RWPE1 (cell line): ENCODE data around the gene C3orf52.

ENCODE experiments used
- CTCF ChIA-PET: fragments of 350-600 bp; sonication (Branson Sonifier 250); formaldehyde crosslinking; extraction: SDS; loops from one replicate; lab custom pipeline; 2021; lab: Yijun Ruan, JAX
- POLR2A ChIA-PET: fragments of 400-600 bp; formaldehyde crosslinking; extraction: SDS; loops from one replicate; lab custom pipeline; 2020; ENCODE audit warnings: antibody characterized with exemption; ENCODE audit not compliant: low non-redundant PET; lab: Yijun Ruan, JAX
- DNase-seq: peaks from one replicate; pipeline ENCODE4 v3.0.0; 2012; ENCODE audit warnings: low spot score
- H3K27ac ChIP-seq: fragments of 450-650 bp; 2 replicates; pipeline ENCODE4 v1.5.1; 2017
- TF ChIP-seq, protein P1 (sequence below): fragments of 450-650 bp; conservative IDR thresholded peaks from 2 replicates; pipeline ENCODE4 v1.5.1; 2017; ENCODE audit warnings: low read depth, mild to moderate bottlenecking

C3orf52 gene

DNA sequence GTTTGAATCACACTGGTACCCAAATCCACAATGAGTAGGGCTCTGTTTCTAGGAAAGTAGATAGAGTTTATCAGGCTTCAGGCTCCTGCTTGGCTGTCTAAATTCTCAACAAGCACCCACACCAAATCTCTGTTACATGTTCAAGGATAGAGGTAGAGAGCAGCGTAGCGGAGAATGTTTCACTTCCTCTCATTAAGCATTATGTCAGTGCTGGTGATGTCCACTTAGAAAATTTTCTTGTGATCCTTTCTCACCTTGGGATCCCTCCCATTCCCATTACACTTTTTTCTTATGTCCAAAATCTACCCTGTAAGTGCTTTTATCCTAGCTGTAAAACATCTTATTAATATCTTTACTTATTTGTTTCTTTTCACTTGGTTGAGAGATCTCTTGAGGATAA is 81.6 kb downstream of the C3orf52 start:
- ChIA-PET POLR2A (interaction anchor here (0.6 kb wide), 1 partner anchor 8 kb away, joined by 3 read pairs; no protein-coding TSS in a partner anchor), CTCF (no interaction called here)
- TF ChIP-seq, protein P1, sequence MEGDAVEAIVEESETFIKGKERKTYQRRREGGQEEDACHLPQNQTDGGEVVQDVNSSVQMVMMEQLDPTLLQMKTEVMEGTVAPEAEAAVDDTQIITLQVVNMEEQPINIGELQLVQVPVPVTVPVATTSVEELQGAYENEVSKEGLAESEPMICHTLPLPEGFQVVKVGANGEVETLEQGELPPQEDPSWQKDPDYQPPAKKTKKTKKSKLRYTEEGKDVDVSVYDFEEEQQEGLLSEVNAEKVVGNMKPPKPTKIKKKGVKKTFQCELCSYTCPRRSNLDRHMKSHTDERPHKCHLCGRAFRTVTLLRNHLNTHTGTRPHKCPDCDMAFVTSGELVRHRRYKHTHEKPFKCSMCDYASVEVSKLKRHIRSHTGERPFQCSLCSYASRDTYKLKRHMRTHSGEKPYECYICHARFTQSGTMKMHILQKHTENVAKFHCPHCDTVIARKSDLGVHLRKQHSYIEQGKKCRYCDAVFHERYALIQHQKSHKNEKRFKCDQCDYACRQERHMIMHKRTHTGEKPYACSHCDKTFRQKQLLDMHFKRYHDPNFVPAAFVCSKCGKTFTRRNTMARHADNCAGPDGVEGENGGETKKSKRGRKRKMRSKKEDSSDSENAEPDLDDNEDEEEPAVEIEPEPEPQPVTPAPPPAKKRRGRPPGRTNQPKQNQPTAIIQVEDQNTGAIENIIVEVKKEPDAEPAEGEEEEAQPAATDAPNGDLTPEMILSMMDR: no peak
- H3K27ac ChIP-seq: no peak overlapping the region
- DNase-seq: no peak
